CD4-positive, alpha-beta T cell treated with Interleukin-2 at 100 ng/mL for 4 hours (primary cell): ENCODE results near the gene ZFHX3.

Source experiments
- DNase-seq: peaks from one replicate; pipeline ENCODE4 v3.0.0-alpha.2; 2020; ENCODE audit warnings: low spot score

ZFHX3 gene

DNA sequence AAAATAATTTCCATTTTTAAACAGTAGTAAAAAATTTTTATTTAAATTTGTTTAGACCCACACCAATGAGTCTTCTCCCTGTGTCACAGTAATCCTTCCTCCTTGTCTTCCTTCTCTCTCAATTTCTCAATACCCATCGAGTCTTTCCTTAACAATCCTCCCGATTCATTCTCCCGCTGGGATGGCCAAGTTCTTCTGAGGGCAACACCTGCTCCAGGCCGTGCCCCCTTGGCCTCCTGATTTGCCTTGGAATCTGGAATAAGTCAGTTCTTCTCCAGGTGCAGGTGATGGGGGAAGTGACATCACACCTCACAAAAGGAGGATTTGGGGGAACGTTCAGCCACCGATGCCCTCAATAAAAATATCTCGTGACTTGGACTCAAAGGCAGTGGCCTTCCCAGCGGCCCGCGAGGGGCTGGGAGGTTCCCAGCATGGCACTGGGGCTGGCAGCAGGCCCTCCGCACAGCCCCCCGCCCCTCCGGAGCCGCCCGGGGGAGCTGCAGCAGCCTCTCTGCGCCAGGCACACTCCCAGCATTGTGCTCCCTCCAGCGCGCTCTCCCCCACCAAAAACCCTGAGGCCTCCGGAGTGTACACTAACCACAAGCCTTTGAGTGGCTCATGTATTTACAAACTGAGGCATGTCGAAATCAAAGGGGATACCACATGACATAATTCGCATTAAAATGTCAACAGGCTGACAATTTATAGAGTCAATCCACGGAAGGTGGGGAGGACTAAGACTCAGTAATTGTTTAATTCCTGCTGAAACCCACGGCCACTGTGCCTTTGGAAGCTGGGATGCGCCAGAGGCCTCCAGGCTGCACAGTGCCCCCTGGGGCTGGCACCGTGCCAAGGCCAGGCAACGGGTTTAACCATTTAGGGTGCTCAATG is 120.5 kb downstream of the ZFHX3 start:
- DNase-seq = no peak

GRCh38 chr16:72926177-72927070 is 121.5 kb downstream of the ZFHX3 start:
- DNase-seq = no peak

DNA sequence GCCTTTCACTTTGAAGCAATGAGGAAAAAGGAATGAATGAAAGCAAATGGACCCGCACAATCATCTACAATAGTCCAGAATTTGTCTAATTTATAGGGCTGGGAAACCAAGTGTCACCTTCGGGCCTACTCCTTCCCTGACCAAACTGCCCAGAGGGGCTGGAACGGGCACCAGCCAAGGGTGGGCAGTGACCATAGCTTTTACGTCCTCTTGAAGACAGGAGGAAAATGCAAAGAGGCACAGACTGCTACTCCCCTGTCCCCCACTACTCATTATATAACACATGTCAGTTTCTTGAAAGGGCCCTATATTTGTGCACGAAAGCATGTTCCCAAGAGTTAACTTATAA is 122.3 kb downstream of the ZFHX3 start:
- no peak for DNase-seq

GRCh38 chr16:72924927-72925630 is 122.8 kb downstream of the ZFHX3 start:
- no peak for DNase-seq

- no peak for DNase-seq
Measured at GRCh38 chr16:72924537-72924926, 123.4 kb downstream of the ZFHX3 start.

- no peak for DNase-seq
Measured at GRCh38 chr16:72923757-72924156, 124.2 kb downstream of the ZFHX3 start.

DNA sequence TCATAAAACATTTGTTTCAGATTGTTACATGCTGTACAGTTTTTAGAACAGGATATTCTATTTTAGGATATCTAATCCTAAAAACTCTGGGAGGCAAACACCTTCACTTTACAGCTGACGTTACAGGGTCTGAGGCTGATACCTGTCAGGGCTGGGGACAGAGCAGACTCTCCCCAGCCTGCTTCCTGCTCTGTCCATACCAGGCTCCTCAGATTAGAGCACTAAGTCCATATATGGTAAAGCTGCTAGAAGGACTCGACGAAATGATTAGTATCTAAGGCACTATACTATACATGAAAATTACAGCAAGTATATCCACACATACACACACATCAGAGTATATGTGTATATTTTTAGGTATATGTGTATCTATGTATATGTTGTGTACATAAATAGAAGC is 125.2 kb downstream of the ZFHX3 start:
- no peak for DNase-seq

- DNase-seq = no peak
Measured at GRCh38 chr16:72921620-72922019, 126.3 kb downstream of the ZFHX3 start.

DNA sequence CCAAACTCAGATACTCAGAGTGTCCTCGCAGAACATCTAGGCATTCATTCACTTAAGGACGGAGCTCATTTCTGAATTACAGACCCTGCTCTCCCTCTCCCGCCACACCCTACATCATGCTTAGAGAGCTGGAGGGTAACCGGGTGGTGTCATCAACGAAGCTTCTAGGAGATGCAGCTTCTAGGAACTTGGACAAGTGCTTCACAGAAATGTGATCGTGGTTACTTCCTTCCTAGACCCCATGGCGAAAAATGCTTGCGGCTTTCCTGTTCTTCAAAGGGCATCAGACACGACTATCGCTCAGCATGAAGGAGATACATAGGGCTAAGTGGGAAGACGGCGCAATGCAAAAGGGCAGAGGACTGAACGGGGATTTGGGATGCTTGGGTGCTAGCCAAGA is 126.8 kb downstream of the ZFHX3 start:
- peak; percentile 19 for DNase-seq

DNA sequence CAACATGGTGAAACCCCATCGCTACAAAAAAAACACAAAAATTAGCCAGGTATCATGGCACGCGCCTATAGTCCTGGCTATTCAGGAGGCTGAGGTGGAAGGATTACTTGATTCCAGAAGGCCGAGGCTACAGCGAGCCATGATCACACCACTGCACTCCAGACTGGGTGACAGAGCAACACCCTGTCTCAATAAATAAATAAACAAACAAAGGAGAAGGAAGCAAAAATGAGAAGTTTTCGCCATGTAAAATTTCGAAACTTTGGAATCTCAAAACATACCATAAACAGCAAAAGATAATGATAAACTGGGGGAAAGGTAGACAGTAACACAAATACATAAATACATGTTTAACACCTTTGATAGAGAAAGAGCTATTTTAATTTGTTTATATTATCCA is 130.9 kb downstream of the ZFHX3 start:
- no peak for DNase-seq

DNA sequence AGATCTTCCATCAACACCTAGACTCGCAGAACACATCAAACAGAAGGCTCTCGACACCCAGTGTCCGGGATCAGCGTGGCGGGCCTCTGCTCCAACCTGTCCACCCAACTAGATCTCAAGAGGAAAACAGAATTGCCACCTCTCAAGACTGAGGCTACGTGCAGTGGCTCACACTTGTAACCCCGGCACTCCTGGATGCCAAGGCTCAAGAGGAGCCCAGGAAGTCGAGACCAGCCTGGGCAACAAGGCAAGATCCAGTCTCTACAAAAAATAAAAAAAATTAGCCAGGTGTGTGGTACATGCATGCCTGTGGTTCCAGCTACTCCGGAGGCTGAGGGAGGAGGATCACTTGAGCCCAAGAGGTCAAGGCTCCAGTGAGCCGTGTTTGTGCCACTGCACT is 132.6 kb downstream of the ZFHX3 start:
- no peak for DNase-seq

- DNase-seq = no peak
Measured at GRCh38 chr16:72913551-72913950, 134.4 kb downstream of the ZFHX3 start.

DNA sequence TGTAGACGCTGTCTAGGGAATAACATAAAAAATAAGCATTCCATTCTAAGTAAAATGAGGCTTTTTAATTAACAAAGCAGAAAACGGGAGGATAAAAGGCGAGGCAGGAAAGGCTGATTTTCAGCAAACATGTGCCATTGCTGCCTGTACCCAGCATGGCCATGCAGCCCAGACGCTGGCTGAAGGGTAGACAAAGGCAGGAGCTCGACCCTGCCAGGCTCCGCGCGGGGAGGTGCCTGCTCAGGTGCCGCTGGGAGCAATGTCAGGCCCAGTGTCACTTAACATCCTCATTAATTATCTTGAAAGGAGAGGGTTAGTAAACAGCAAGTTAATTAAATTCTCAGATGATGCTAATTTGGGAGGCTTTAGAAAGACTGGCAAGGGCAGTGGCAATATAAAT is 136.0 kb downstream of the ZFHX3 start:
- no peak for DNase-seq

- DNase-seq = no peak
Measured at GRCh38 chr16:72910875-72911274, 137.1 kb downstream of the ZFHX3 start.

- no peak for DNase-seq
Measured at GRCh38 chr16:72910381-72910780, 137.5 kb downstream of the ZFHX3 start.

- DNase-seq = no peak
Measured at GRCh38 chr16:72909196-72909595, 138.7 kb downstream of the ZFHX3 start.

- DNase-seq = no peak
Measured at GRCh38 chr16:72908362-72909167, 139.4 kb downstream of the ZFHX3 start.

DNA sequence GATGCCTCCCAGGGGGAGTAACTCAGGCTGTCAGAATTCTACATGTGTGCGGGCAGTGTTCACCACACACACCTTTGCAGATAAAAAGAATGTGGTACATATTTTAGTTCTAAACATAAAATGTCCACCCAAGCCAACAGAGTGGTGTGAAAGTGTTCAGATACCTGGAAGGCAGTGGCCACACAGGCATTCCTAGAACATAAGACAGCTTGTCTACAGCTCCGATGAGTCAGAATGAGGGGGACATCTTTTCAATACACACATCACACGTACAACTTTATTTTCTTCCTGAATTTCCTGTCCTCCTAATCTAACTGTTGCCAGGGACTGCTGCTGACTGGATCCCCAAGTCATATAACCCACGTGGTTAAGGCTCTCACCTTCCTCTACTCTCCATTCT is 142.3 kb downstream of the ZFHX3 start:
- no peak for DNase-seq

- DNase-seq = no peak
Measured at GRCh38 chr16:72903176-72903575, 144.8 kb downstream of the ZFHX3 start.

GRCh38 chr16:72902206-72902605 is 145.7 kb downstream of the ZFHX3 start:
- DNase-seq = no peak

DNA sequence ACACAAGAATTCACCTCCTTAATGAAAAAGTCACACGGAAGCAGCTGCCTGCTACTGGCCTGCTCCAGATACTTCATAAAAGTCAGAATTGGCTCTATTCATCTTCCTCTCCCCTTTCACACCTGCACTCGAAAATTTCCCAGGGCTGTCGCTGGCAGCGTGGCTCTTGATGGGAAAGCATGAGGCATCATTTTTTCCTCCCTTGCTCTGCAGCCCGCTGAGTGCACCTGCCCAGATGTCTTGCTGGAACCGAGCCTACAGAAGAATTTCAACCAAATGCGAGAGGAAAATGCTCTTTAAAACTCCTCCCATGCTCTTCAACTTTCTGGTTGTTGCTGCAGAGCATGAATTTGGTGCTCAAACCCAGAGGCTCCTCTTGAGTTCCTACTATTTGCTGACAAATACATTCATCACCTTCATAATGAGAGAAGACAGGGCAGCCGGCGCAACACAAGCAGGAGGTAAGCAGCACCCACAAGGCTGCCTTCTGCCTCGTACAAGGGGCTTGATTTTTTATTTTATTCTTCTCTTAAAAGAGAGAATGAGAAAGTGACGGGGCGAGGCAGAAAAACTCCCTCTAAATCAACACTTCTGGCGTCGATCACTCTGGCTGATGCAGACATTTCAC is 146.8 kb downstream of the ZFHX3 start:
- no peak for DNase-seq
